Anterior cingulate cortex (tissue), 58 donors: ENCODE measurements around the gene TEX35.

Source experiments
- DNase-seq, 58 donors: peaks; one replicate each; lab custom pipeline; 2025; lab: John Stamatoyannopoulos, UW

The TEX35 gene

GRCh38 chr1:178512566-178513277, at the start of gene TEX35:
TEX35 (plus strand) TSS chr1:178513109; CDS start chr1:178513189, 80 bp downstream.
- no peak for DNase-seq

- DNase-seq = no peak
Observed at GRCh38 chr1:178464141-178464540, 48.8 kb upstream of the TEX35 start.

DNA sequence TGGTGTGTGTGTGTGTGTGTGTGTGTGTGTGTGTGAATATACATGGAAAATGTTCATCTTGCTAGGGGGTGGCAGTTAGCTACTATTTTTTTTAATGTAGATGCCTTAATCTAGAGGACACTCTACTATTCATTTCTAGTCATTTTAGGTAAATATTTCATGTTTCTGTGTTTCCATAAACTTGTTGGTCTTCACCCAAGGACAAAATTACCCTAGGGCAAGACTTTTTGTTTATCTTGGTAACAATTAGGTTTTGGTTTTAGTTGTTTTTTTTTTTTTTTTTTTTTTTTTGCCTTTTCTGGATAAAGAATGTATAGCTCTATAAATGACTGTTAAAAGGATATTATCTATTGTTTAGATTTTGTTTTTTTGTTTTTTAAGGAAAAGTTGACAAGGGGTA, 48.3 kb upstream of the TEX35 start:
- no peak for DNase-seq

- no peak for DNase-seq
Observed at GRCh38 chr1:178465011-178465410, 47.9 kb upstream of the TEX35 start.

GRCh38 chr1:178467837-178468236, 45.1 kb upstream of the TEX35 start:
- DNase-seq = no peak

DNA sequence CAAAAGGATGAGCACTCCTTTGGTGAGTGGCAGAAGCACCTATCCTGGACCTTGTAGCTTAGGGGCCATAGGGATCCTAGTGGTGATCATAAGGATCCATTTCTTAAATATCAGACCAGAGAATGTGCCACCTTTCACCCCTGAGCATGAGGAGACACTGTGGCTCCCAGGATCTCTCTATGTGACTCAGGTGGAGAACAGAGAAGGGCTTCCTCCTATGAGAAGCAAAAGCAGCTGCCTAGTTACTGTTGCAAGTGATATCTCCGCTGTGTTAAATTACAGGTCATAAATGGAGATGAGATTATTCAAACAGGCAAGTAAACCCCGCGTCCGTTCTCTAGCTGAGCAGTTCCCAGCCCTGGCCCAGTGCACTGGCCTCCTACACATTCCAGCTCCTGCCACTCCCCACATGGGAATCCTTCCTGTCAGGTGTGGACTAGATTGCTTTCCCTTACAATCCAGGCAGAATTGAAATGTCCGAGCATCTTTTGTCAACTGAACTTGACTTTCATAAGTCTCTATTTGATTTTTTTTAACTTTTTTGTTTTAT, 42.4 kb upstream of the TEX35 start:
- no peak for DNase-seq

DNA sequence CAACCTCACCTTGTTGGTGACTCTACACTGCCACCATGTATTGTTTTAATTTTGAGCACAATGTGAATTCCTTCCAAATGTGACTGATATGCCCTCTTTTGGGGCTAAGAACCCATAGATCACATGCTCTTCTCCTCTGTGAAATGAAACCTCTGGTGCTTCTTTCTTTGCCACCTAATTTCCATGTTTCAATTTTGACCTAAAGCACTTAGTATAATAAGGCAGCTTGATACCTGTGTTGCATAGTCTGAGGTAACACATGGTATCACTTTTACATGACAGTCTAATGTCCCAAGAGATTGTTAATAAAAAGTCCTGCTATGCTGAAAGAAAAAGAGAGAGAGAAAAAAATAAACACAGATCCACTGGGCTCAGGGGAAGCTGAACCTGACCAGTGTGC, 40.4 kb upstream of the TEX35 start:
- DNase-seq = no peak

DNA sequence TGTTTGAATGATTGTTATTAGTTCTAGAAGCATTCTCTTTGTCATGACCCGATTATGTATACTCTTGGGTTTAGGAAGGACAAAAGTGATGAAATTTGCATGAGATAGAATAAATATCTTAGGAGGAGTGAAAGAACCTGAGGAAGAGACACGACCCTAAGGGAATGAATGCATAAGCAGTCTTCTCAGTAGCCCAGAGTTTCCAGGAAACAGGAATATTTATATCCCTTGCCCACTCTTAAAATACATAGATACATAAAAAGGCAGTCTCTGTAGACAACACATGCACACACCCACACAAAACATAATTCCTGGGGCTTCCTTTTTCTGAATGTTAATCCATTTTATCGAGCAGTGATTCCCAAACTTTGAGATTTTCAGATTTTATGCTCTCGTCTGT, 35.5 kb upstream of the TEX35 start:
- DNase-seq = no peak

GRCh38 chr1:178477841-178478240, 35.1 kb upstream of the TEX35 start:
- no peak for DNase-seq

DNA sequence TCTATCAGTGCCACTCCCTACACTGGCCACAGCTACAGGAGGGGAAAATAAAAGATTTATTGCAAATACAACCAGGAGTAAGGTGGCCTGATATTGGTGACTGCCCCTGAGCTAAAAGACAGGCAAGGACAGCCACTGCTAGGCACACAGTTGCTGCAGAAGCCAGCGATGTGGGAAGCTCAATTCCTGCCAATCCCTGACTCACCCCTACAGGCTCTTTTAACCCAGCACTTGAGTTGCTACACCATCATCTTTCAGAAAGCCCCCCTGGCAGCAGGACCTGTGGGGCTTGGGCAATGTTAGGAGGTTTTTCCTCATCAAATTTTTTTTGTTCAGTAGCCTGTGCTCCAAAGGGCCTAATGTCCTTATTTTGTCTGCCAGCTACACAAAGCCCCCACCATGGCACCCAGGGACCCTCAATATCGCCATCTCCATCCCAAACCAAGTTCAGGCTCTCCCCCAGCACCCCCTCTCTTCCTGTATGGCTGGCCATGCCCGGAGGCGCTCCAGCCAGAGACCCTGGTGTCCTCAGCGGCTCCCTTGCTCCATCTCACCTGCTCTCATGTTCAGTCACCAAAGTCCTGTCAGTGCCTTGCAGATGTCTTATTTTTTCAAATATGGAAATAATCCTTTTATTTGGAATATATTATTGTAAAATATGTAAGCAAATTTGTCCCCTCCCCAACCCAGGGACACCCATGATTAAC, 29.5 kb upstream of the TEX35 start:
- DNase-seq = no peak

DNA sequence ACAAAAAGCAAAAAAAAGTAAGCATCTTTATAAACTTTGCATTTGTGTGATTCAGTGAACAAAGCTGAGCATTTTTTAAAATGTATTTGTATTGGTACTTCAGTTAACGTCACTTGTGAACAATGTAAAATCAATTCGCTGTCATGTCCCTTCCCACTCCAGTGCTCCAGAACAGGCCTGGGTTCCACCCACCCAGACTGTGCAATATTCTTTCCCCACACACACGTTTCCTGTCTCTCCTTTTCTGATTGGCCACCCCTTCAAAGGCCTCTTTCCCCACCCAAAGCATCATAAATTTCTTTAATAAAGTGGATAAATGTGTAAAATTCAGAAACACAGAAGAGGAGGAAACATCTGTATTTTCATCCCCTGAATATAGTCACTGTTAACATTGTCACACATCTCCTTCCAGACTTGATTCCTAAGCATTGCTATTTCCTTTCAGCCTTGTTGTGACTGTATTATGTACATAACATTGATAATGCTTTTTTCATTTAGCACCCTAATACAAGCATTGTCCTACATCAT, 28.1 kb upstream of the TEX35 start:
- no peak for DNase-seq

GRCh38 chr1:178485541-178485981, 27.3 kb upstream of the TEX35 start:
- DNase-seq = peak in 1 of 58 donors; percentile 35

GRCh38 chr1:178486100-178487069, 26.5 kb upstream of the TEX35 start:
- no peak for DNase-seq

DNA sequence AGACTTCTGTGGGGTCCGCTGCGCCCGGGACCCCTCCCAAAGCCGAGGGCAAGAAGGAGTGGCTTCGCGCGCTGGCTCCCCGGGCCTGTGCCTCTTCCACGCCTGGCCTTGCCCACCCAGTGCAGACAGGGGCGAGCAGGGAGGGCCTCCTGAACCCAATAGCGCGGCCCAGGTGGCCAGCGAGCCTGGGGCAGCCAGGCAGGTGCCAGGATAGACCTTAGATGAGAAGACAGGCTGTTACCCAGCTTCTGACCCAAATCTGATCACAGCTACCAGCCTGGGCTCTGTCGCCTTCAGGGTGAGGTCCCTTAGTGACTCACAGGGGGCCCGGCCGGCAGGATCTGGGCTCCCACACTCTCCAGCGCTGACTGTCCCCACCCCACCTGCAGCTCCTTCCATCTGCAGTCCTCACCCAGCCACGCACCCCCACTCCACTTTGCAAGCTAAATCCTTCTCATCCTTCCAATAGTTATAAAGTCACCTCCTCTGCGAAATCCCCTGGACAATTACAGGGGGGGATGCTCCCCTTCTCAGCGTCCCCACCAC, 25.8 kb upstream of the TEX35 start:
- DNase-seq = no peak

- no peak for DNase-seq
Observed at GRCh38 chr1:178488393-178488792, 24.5 kb upstream of the TEX35 start.

GRCh38 chr1:178489399-178489798, 23.5 kb upstream of the TEX35 start:
- DNase-seq = no peak

GRCh38 chr1:178490136-178490535, 22.8 kb upstream of the TEX35 start:
- no peak for DNase-seq

DNA sequence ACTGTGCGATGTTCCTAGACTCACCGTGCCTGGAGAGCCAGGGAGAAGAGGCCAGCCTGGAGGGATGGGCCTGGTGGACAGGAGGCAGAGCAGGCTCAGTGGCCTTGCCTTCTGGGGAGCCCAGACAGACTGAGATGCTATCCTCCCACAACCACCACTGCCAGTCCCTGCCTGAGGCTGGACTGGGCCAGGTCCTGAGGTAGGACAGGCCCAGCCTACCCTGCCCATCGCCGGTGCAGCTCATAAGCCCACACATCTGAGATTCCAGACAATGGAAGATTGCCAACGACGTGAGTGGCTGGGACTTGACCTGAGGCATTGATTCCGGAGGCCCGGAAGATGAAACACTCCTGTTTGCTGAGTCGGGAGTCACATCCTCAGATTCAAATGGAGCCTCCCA, 21.9 kb upstream of the TEX35 start:
- no peak for DNase-seq

DNA sequence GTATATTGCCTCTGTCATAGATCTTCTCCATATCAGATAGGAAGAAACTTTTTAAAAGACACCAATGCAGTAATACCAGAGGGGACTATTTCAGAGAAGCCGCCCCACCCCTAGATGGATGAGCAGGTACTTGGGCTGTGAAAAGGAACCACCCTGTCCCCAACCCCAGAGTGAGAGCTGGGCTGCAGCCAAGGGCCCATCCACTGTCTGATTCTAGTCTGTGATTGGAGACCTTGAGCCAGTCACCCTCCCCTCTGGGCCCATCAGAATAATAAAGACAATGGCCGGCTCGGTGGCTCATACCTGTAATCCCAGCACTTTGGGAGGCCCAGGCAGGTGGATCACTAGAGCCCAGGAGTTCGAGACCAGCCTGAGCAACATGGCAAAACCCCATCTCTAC, 21.2 kb upstream of the TEX35 start:
- no peak for DNase-seq

DNA sequence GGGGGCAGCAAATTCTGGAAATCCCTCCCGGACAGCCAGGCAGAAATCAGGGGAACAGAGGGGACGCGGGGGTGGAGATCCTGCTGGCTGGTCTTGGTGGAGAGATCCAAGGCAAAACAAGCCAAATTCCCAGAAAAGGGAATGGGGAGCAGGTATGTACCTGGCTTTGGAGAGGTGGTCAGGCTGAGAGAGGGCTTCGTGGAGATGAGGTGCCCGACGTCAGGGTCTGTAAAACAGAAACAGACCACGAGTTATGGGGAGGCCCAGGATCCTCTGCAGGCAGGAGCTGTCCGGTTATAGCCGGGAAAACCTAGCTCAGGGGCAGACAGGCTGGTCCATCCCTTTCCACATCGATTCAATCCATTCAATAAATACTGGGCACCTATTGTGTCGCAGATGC, 20.6 kb upstream of the TEX35 start:
- DNase-seq = no peak
